K562 (cell line): ENCODE data around the gene RYR3.

Experiments used
- EHMT2 ChIP-seq: fragments of 450-650 bp; IDR thresholded peaks from 2 replicates; pipeline ENCODE4 v1.6.1; 2018; ENCODE audit warnings: antibody characterized with exemption
- EP300 ChIP-seq: IDR thresholded peaks from 2 replicates; pipeline ENCODE4 v1.6.1; 2012; ENCODE audit warnings: low read length, improper control_type of control experiment
- KLF6 ChIP-seq: fragments of 250-450 bp; sonication (Bioruptor Pico); IDR thresholded peaks from 2 replicates; pipeline ENCODE4 v1.4.0; 2020; ENCODE audit warnings: mild to moderate bottlenecking, moderate library complexity, borderline replicate concordance
- MEF2A ChIP-seq: IDR thresholded peaks from 2 replicates; pipeline ENCODE4 v1.6.1; 2011; ENCODE audit warnings: low read depth, mild to moderate bottlenecking, low read length, moderate library complexity; ENCODE audit not compliant: control insufficient read depth
- NEUROD1 ChIP-seq: fragments of 150-350 bp; IDR thresholded peaks from 2 replicates; pipeline ENCODE4 v1.6.1; 2014; ENCODE audit warnings: borderline replicate concordance, low read length, low read depth; ENCODE audit not compliant: partially characterized antibody
- NFYB ChIP-seq: IDR thresholded peaks from 2 replicates; pipeline ENCODE4 v1.6.1; 2011; ENCODE audit warnings: mild to moderate bottlenecking, moderate library complexity; ENCODE audit not compliant: insufficient read length; ENCODE audit errors: extremely low read depth
- POLR2A ChIP-seq: fragments of 450-650 bp; conservative IDR thresholded peaks from 2 replicates; pipeline ENCODE4 v1.6.1; 2016
- ZNF717 ChIP-seq: fragments of 250-450 bp; sonication (Bioruptor Pico); IDR thresholded peaks from 2 replicates; pipeline ENCODE4 v1.5.0; 2021
- TF ChIP-seq, protein P1 (sequence below), 3 experiments: IDR thresholded peaks in 2 of 3; conservative IDR thresholded peaks in 1 of 3; 2 replicates each; pipeline ENCODE4 v1.5.1; 2011 to 2012; ENCODE audit warnings: low read length in 3 of 3, mild to moderate bottlenecking in 3 of 3, control low read depth in 2 of 3, improper control_type of control experiment in 1 of 3, inconsistent platforms in 1 of 3, low read depth in 1 of 3, mixed read lengths in 1 of 3, moderate library complexity in 1 of 3; ENCODE audit not compliant: insufficient read depth in 2 of 3
- TF ChIP-seq, protein P2 (sequence below), 2 experiments: fragments of 200-800 bp in 1 of 2; sonication (Bioruptor generic) in 1 of 2; sonication (generic) in 1 of 2; formaldehyde crosslinking in 1 of 2; IDR thresholded peaks in 1 of 2; conservative IDR thresholded peaks in 1 of 2; 2 replicates each; pipeline versions ENCODE4 v1.5.0 to v1.6.1; 2016 to 2020; ENCODE audit warnings: missing compliant biosample characterization in 1 of 2, missing genetic modification characterization in 1 of 2, missing genetic modification reagents in 1 of 2
- TF ChIP-seq, protein P3 (sequence below): sonication (generic); formaldehyde crosslinking; IDR thresholded peaks from 2 replicates; pipeline ENCODE4 v1.8.0; 2023; ENCODE audit warnings: mild to moderate bottlenecking, missing genetic modification reagents
- TF ChIP-seq, protein P4 (sequence below): sonication (generic); formaldehyde crosslinking; IDR thresholded peaks from 2 replicates; pipeline ENCODE4 v1.5.0; 2020; ENCODE audit warnings: missing genetic modification reagents

DNA sequence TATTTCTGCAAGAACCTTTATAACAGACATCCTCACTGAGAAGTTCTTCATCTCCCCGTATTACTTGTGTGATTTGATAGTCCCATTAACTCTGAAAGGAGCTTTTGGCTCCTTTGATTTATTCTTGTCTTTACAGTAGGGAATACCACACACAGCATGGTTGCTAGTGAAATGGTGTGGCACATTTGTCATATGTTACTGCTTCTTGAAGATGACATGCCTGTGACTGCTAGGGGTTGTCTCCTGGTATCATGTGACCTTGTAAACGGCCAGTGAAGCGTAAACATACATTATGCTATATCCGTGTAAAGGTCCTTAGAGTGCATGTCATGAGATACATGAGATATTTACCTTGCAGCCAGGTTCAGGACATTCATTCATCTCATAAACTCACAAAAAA is 197.9 kb downstream of the RYR3 start:
- TF ChIP-seq, protein P1, sequence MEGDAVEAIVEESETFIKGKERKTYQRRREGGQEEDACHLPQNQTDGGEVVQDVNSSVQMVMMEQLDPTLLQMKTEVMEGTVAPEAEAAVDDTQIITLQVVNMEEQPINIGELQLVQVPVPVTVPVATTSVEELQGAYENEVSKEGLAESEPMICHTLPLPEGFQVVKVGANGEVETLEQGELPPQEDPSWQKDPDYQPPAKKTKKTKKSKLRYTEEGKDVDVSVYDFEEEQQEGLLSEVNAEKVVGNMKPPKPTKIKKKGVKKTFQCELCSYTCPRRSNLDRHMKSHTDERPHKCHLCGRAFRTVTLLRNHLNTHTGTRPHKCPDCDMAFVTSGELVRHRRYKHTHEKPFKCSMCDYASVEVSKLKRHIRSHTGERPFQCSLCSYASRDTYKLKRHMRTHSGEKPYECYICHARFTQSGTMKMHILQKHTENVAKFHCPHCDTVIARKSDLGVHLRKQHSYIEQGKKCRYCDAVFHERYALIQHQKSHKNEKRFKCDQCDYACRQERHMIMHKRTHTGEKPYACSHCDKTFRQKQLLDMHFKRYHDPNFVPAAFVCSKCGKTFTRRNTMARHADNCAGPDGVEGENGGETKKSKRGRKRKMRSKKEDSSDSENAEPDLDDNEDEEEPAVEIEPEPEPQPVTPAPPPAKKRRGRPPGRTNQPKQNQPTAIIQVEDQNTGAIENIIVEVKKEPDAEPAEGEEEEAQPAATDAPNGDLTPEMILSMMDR (IDR thresholded peaks at IDR 0.05 in 2 of 3, conservative IDR thresholded peaks at IDR 0.05 in 1 of 3; ENCODE audit: insufficient read depth in 2 of 3, low read depth in 1 of 3, low read length in 3 of 3) = no peak
- TF ChIP-seq, protein P2, sequence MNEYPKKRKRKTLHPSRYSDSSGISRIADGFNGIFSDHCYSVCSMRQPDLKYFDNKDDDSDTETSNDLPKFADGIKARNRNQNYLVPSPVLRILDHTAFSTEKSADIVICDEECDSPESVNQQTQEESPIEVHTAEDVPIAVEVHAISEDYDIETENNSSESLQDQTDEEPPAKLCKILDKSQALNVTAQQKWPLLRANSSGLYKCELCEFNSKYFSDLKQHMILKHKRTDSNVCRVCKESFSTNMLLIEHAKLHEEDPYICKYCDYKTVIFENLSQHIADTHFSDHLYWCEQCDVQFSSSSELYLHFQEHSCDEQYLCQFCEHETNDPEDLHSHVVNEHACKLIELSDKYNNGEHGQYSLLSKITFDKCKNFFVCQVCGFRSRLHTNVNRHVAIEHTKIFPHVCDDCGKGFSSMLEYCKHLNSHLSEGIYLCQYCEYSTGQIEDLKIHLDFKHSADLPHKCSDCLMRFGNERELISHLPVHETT (CRISPR knock-in tag; conservative IDR thresholded peaks at IDR 0.05 in 1 of 2, IDR thresholded peaks at IDR 0.05 in 1 of 2) = no peak
- TF ChIP-seq NEUROD1 (no peak), NFYB (no peak), KLF6 (CRISPR knock-in tag) (no peak), EHMT2 (no peak), MEF2A (no peak), POLR2A (no peak), EP300 (no peak), ZNF717 (CRISPR knock-in tag) (no peak)
- TF ChIP-seq, protein P3, sequence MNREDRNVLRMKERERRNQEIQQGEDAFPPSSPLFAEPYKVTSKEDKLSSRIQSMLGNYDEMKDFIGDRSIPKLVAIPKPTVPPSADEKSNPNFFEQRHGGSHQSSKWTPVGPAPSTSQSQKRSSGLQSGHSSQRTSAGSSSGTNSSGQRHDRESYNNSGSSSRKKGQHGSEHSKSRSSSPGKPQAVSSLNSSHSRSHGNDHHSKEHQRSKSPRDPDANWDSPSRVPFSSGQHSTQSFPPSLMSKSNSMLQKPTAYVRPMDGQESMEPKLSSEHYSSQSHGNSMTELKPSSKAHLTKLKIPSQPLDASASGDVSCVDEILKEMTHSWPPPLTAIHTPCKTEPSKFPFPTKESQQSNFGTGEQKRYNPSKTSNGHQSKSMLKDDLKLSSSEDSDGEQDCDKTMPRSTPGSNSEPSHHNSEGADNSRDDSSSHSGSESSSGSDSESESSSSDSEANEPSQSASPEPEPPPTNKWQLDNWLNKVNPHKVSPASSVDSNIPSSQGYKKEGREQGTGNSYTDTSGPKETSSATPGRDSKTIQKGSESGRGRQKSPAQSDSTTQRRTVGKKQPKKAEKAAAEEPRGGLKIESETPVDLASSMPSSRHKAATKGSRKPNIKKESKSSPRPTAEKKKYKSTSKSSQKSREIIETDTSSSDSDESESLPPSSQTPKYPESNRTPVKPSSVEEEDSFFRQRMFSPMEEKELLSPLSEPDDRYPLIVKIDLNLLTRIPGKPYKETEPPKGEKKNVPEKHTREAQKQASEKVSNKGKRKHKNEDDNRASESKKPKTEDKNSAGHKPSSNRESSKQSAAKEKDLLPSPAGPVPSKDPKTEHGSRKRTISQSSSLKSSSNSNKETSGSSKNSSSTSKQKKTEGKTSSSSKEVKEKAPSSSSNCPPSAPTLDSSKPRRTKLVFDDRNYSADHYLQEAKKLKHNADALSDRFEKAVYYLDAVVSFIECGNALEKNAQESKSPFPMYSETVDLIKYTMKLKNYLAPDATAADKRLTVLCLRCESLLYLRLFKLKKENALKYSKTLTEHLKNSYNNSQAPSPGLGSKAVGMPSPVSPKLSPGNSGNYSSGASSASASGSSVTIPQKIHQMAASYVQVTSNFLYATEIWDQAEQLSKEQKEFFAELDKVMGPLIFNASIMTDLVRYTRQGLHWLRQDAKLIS = no peak
- TF ChIP-seq, protein P4, sequence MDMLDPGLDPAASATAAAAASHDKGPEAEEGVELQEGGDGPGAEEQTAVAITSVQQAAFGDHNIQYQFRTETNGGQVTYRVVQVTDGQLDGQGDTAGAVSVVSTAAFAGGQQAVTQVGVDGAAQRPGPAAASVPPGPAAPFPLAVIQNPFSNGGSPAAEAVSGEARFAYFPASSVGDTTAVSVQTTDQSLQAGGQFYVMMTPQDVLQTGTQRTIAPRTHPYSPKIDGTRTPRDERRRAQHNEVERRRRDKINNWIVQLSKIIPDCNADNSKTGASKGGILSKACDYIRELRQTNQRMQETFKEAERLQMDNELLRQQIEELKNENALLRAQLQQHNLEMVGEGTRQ = no peak
